ENCODE results near the gene TMEM59.

- TF ChIP-seq CTCF (optimal IDR thresholded peaks at IDR 0.05 in 1 of 3, IDR thresholded peaks at IDR 0.05 in 1 of 3, conservative IDR thresholded peaks at IDR 0.05 in 1 of 3; ENCODE audit: extremely low read depth in 1 of 3, insufficient read depth in 2 of 3, low read length in 3 of 3): no peak
- no peak for TF ChIP-seq EZH2 (IDR thresholded peaks at IDR 0.05; ENCODE audit: low read length)
Observed at GRCh38 chr1:54053745-54054437, 887 bp upstream of the TMEM59 start.

Data from keratinocyte (primary cell).